ENCODE measurements around the gene IRF2BP1.

IRF2BP1 gene

DNA sequence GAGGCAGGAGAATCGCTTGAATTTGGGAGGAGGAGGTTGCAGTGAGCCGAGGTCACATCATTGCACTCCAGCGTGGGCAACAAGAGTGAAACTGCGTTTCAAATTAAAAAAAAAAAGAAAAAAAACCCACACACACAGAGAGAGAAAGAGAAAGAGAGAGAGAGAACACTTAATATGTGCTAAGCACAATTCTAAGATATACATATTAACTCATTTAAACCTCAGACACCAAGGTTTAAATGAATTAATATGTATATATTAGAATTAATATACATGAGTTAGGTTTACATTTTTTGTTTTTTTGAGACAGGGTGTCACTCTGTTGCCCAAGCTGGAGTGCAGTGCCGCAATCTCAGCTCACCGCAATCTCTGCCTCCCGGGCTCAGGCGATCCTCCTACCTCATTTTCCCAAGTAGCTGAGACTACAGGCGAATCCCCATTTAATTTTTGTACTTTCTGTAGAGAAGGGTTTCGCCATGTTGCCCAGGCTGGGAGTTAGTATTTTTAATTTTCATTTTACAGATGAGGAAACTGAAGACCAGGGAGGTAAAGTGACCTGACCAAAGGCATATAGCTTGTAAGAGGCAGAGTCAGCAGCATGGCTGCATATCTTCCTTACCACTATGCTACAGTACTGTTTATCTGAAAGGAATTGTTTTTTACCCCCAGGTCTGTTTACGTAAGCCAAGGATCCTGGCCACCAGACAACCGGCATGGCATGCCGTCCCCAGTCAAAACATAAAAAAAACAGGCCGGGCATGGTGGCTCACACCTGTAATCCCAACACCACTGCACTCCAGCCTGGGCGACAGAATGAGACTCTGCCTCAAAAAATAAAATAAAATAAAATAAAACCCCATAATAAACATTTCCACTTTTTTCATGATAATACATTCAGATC, 25.3 kb downstream of the IRF2BP1 start:
- no peak for DNase-seq

DNA sequence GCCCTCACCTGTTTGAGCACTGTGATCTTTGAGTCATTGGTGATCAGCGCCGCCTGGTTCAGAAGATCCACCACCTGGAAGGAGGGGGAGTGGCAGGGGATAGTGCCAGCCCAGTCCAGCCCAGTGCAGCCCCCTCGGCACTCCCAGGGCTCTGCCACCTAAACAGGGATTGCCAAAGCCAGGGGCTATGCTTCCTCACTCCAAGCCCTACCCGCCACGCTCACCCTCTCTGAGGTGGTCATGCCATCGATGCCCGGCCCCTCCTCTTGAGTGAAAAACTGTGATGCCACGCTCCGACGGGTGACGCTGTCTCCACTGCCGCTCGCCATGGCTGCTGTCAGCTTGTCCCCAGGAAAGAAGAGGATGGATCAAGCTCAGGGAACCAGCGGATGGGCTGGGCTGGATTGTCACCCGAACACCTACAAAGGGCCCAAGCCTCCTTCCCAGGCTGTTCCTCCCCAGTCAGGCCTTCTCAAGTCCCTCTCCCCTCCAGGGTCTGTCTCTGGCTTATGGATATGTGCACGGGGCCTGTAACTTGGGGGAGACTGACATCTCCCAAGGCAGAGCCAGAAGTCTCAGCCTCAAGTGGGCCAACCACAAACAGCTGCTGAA, 31.7 kb downstream of the IRF2BP1 start:
- no peak for DNase-seq

DNA sequence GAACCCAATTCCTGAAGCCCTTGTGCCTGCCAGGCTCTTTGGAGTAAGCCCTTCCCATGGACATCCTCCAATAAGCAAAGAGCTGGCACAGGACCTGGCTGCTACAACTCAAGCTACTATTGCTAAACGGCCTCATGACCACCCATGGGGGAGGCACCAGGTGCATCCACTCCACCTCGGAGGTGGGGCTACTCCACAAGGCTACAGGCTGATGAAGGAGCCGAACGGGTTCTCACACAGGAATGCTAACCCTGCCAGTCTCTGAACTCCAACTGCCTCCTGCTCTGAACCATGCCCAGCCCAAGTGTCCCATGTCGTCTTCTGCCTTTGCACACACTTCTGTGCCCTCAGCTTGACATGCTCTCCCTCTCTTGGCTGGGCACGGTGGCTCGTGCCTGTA, 33.0 kb downstream of the IRF2BP1 start:
- no peak for DNase-seq

DNA sequence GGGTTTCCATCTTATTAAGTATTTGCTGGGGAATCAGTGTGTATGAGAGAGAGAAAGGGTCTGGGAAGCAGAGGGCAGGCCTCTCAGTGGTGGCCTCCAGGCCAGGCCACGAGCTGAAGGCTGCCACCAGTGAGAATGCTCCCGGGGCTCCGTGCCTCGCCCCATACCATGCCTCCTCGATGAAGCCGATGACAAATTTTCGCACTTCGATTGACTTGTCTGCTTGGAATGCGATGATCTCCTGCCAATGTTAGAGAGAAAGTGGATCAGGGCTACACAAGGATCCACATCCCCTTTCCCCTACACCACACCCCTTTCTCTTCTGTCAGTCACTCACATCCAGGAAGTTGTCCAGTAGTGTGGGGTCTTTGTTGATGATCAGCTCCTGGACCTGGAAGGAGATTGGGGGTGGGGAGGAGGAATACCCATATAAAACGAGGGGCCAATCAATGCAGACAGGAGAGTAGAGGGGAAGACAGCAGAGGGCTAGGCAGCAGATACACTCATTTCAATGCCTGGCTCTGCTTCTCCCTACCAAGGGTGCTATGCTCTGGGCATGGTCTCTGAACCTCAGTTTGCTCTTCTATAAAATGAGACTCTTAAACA, 33.7 kb downstream of the IRF2BP1 start:
- DNase-seq = no peak

DNA sequence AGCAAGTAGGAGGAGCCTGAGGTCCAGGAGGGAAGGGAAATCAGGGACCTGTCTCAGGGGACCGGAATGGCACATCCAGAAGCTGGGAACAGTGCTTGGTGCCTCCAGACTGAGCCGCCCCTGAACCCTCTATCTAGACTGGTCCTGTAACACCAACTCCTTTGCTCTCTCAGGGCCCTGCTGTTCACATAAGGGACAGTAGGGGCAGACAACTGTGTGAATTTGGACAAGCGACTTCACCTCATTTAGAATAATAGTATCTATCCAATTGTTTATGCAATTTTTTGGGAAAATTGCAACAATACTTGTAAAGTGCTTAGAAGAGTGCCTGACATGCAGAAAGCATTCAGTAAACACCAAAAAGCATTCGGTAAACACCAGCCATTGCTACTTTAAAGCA, 37.0 kb downstream of the IRF2BP1 start:
- DNase-seq = no peak

DNA sequence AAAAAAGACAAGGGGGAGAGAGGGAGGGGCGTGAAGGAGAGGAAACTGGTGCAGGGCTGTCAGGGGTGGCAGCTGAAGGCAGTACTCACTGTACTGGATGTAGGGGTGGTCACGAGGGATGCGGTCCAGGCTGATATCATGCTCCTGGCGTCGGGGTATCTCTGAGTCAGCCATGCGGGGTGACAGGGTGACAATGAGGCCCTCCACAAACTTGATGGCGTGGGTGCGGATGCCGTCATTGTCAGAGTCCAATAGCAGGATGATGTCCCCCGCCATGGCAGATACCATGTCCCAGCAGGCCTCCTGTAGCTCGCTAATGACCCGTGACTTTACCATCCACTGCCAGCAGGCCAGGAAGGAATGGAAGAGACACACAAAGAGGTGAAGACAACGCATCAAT, 38.3 kb downstream of the IRF2BP1 start:
- DNase-seq = no peak

DNA sequence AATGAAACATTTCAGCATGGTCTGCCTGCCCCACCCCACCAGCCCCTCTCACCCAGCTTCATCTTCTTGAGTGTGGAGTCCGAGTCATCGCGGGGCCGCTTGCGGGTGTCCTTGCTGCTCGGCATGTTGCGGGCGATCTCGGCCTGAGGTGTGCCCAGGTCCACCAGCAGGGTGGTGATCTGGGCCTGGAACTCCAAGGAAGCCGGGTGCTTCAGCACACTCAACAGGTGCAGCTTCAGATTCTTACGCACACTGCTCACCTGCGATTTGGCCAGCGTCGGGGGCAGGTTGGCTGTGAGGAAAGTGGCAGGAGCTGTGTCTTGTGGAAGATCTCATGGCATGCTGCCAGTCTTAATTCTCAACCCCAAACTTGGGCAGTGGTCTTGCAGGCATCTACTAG, 43.7 kb downstream of the IRF2BP1 start:
- DNase-seq = no peak

DNA sequence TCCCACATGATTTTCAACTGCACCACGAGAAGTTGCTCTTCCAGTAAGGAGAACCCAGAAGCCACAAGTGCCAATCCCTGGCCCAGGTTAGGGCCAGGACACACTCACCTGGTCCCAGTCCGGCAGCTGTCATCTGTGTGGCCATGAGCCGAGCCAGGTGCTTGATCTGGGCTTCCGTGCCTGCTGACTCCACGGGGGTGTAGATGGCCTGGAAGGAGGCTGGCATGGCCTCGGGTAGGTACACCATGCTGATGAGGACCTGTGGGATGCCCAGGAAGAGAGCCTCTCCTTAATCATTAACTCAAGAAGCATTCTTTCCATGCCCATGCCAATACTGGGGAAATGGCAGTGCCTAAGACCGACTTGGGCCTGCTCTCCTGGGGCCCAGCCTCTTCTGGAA, 51.0 kb downstream of the IRF2BP1 start:
- no peak for DNase-seq
